Smooth muscle cell (in vitro differentiated cells): ENCODE data around the gene CTNNA2. TPM values are rescaled to one million over a fixed set of nuclear protein-coding genes. Genes with fewer than 3 reads are reported as not detected.

ENCODE experiments used
- DNase-seq: peaks from one replicate; lab custom pipeline; 2025; ENCODE audit not compliant: unreplicated experiment; lab: John Stamatoyannopoulos, UW
- H2AFZ ChIP-seq: fragments of 200-600 bp; sonication (generic); 2 replicates; pipeline ENCODE4 v1.6.0; 2016; ENCODE audit warnings: antibody characterized with exemption, low read depth, mild to moderate bottlenecking
- H3F3A ChIP-seq: fragments of 200-600 bp; sonication (generic); 2 replicates; pipeline ENCODE4 v1.6.0; 2017; ENCODE audit warnings: antibody characterized with exemption, low read depth
- H3K27ac ChIP-seq: fragments of 200-600 bp; sonication (generic); 2 replicates; pipeline ENCODE4 v1.5.1; 2016; ENCODE audit warnings: low read depth, mild to moderate bottlenecking
- H3K27me3 ChIP-seq: fragments of 200-600 bp; sonication (generic); 2 replicates; pipeline ENCODE4 v1.6.1; 2016; ENCODE audit warnings: low read depth, mild to moderate bottlenecking
- H3K36me3 ChIP-seq: fragments of 200-600 bp; sonication (generic); 2 replicates; pipeline ENCODE4 v1.5.1; 2016; ENCODE audit warnings: low read depth
- H3K4me1 ChIP-seq: fragments of 200-600 bp; sonication (generic); 2 replicates; pipeline ENCODE4 v1.5.1; 2016; ENCODE audit warnings: low read depth
- H3K4me2 ChIP-seq: fragments of 200-600 bp; sonication (generic); 2 replicates; pipeline ENCODE4 v1.6.0; 2016; ENCODE audit warnings: mild to moderate bottlenecking
- H3K4me3 ChIP-seq: fragments of 200-600 bp; sonication (generic); 2 replicates; pipeline ENCODE4 v1.5.1; 2016; ENCODE audit warnings: mild to moderate bottlenecking
- H3K79me2 ChIP-seq: fragments of 200-600 bp; sonication (generic); 2 replicates; pipeline ENCODE4 v1.6.0; 2016; ENCODE audit warnings: low read depth, mild to moderate bottlenecking
- H3K9ac ChIP-seq: fragments of 200-600 bp; sonication (generic); 2 replicates; pipeline ENCODE4 v1.6.0; 2016; ENCODE audit warnings: low read depth
- H3K9me3 ChIP-seq: fragments of 200-600 bp; sonication (generic); replicated peaks from 2 replicates; pipeline ENCODE4 v1.5.1; 2016; ENCODE audit warnings: low read depth
- H4K20me1 ChIP-seq: fragments of 200-600 bp; sonication (generic); 2 replicates; pipeline ENCODE4 v1.6.0; 2016; ENCODE audit warnings: low read depth
- WGBS: methylation state at CpG from one replicate; pipeline ENCODE4 v1.1.7; 2016; ENCODE audit warnings: low lambda C conversion rate; 5-methylcytosine and 5-hydroxymethylcytosine counted together
- polyA plus RNA-seq: library from polyadenylated mRNA; unstranded; fragments of >200 nt; fragmentation: Nextera tagmentation; extraction: Ambion mirVana; gene quantifications from 2 replicates; pipeline ENCODE4 v1.2.1, GENCODE V29; 2016
- total RNA-seq: library from RNA; depleted of rRNA; stranded (reverse); fragments of >200 nt; gene quantifications from 2 replicates; pipeline ENCODE4 v1.2.3, GENCODE V29; 2014
- TF ChIP-seq, protein P1 (sequence below): fragments of 200-600 bp; sonication (generic); IDR thresholded peaks from 2 replicates; pipeline ENCODE4 v1.5.1; 2017; ENCODE audit warnings: borderline replicate concordance, mild to moderate bottlenecking, antibody characterized with exemption; ENCODE audit not compliant: insufficient read depth, poor library complexity, severe bottlenecking

The CTNNA2 gene
- total and polyA plus RNA-seq, 2 experiments from 2014 or later: not detected

DNA sequence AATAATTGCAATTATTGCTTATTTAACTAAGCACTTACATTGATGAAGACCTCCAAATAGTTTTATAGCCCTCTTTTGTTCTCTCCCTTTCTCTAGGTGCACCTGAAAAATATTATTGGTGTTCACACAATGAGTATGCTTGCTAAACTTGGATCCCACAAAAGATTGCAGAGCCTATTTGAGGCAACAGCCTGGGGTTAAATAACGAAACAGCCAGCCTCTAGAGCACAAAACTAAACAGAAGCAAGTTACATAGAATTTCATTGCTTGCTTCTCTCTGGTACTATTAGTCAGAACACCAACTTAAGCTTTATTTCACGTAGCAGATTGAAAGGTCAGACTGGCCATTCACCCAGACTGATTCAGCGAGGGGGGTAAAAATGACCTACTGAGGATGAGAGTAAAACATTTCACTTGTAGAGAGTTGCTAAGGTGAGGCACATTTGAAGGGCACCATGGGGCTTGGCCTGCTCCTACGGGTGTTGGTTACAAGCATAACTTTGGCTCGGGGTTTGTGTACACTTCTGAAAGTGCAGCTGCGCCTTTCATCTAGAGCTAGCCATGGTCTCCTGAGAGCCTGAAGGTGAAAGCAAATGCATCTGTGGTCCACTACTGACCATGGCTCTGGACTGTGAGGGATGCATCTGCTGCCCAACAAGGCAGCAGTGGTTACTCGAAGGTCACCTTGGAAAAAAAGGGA, 1016.8 kb downstream of the CTNNA2 start:
- DNase-seq: no peak

DNA sequence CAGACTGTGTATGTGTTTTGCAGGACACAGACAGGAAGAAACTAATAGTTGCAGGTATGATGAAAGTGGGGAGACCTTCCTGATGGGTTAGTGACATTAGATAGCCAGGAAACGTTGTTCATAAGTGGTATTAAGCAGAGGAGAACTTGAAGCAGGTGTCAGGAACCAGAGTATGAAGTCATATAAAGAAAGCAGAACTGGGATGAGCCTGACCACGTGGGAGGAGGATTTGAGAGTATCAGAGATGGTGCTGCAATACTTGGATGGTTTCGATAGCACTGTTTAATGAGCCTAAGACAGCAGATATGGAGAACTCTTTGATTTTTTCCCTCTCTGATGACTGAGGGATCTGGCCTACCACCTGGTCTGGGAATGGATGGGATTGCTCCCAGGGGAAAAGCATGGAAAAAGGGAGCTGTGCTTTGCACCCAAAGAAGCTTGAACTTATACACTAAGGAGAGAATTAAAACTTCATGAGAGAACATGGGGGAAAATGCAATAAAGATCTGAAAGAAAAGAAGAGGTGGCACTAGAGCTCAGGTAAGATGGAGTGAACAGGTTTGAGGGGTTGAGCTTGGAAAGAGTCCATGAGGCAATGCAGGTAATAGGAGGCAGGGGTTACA, 1017.7 kb downstream of the CTNNA2 start:
- H4K20me1 ChIP-seq: no peaks in the 10 kb centered on the region
- H3K4me2 ChIP-seq: no peak overlapping the region
- H3K4me3 ChIP-seq: no peak overlapping the region
- H2AFZ ChIP-seq: no peak overlapping the region
- H3K4me1 ChIP-seq: no peaks in the 10 kb centered on the region
- no peaks in the 10 kb centered on the region for H3K36me3 ChIP-seq
- H3K9me3 ChIP-seq: no peaks in the 10 kb centered on the region
- no peak for DNase-seq
- H3K27ac ChIP-seq: no peak overlapping the region
- no peak overlapping the region for H3K9ac ChIP-seq
- H3K79me2 ChIP-seq: no peaks in the 10 kb centered on the region
- H3K27me3 ChIP-seq: no peaks in the 10 kb centered on the region
- TF ChIP-seq, protein P1, sequence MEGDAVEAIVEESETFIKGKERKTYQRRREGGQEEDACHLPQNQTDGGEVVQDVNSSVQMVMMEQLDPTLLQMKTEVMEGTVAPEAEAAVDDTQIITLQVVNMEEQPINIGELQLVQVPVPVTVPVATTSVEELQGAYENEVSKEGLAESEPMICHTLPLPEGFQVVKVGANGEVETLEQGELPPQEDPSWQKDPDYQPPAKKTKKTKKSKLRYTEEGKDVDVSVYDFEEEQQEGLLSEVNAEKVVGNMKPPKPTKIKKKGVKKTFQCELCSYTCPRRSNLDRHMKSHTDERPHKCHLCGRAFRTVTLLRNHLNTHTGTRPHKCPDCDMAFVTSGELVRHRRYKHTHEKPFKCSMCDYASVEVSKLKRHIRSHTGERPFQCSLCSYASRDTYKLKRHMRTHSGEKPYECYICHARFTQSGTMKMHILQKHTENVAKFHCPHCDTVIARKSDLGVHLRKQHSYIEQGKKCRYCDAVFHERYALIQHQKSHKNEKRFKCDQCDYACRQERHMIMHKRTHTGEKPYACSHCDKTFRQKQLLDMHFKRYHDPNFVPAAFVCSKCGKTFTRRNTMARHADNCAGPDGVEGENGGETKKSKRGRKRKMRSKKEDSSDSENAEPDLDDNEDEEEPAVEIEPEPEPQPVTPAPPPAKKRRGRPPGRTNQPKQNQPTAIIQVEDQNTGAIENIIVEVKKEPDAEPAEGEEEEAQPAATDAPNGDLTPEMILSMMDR: no peak
- no peaks in the 10 kb centered on the region for H3F3A ChIP-seq
- 76% methylated on average over 3 of the region's 3 CpGs for WGBS

More for the DNA sequence above, 1016.8 kb downstream of the CTNNA2 start:
- H3K79me2 ChIP-seq: no peaks in the 10 kb centered on the region
- no peak overlapping the region for H3K27ac ChIP-seq
- no peaks in the 10 kb centered on the region for H4K20me1 ChIP-seq
- H3K9me3 ChIP-seq: no peaks in the 10 kb centered on the region
- H3K4me1 ChIP-seq: no peaks in the 10 kb centered on the region
- no peak overlapping the region for H3K4me3 ChIP-seq
- TF ChIP-seq, protein P1: no peak
- WGBS: 90% methylated on average over 7 of the region's 7 CpGs
- H3K36me3 ChIP-seq: no peaks in the 10 kb centered on the region
- H2AFZ ChIP-seq: no peak overlapping the region
- no peak overlapping the region for H3K9ac ChIP-seq
- H3K27me3 ChIP-seq: no peaks in the 10 kb centered on the region
- H3K4me2 ChIP-seq: no peak overlapping the region
- no peaks in the 10 kb centered on the region for H3F3A ChIP-seq

DNA sequence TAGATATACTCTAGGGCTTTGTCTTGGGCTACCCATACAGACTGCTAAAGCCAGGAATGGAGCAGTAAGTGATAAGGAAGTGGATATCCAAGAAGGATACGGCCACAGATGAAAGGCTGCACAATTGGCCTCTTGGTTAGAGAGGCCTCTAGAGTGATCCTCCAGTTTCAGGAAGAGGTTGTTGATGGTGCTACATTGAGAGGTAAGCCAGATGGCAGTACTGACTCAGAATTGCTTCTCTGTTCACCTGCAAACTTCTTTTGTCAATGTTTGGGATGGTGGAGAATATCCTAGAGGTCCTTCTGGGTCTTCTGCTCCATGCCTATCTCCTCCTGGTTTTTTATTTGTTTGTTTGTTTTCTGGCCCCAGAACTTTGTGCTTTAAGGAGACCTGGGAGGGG, 1018.5 kb downstream of the CTNNA2 start:
- H3K4me1 ChIP-seq: no peaks in the 10 kb centered on the region
- no peak overlapping the region for H3K4me3 ChIP-seq
- no peaks in the 10 kb centered on the region for H3K27me3 ChIP-seq
- H3F3A ChIP-seq: no peaks in the 10 kb centered on the region
- TF ChIP-seq, protein P1: no peak
- H4K20me1 ChIP-seq: no peaks in the 10 kb centered on the region
- H3K9me3 ChIP-seq: no peaks in the 10 kb centered on the region
- no peak overlapping the region for H3K27ac ChIP-seq
- no peak overlapping the region for H2AFZ ChIP-seq
- H3K9ac ChIP-seq: no peak overlapping the region
- no peak overlapping the region for H3K4me2 ChIP-seq
- WGBS: 89% methylated on average over 1 of the region's 1 CpG
- no peaks in the 10 kb centered on the region for H3K79me2 ChIP-seq
- no peak for DNase-seq
- H3K36me3 ChIP-seq: no peaks in the 10 kb centered on the region
